T-helper 9 cell (primary cell): ENCODE data around the gene AKR1E2.

ENCODE experiments used
- DNase-seq: peaks from one replicate; pipeline ENCODE4 v3.0.0-alpha.2; 2020
- total RNA-seq, 2 donors: gene quantifications; one replicate each; lab custom pipeline; 2026; lab: John Stamatoyannopoulos, UW

Gene AKR1E2
- 9.4 to 9.5 reads per million in 2 donors for total RNA-seq

DNA sequence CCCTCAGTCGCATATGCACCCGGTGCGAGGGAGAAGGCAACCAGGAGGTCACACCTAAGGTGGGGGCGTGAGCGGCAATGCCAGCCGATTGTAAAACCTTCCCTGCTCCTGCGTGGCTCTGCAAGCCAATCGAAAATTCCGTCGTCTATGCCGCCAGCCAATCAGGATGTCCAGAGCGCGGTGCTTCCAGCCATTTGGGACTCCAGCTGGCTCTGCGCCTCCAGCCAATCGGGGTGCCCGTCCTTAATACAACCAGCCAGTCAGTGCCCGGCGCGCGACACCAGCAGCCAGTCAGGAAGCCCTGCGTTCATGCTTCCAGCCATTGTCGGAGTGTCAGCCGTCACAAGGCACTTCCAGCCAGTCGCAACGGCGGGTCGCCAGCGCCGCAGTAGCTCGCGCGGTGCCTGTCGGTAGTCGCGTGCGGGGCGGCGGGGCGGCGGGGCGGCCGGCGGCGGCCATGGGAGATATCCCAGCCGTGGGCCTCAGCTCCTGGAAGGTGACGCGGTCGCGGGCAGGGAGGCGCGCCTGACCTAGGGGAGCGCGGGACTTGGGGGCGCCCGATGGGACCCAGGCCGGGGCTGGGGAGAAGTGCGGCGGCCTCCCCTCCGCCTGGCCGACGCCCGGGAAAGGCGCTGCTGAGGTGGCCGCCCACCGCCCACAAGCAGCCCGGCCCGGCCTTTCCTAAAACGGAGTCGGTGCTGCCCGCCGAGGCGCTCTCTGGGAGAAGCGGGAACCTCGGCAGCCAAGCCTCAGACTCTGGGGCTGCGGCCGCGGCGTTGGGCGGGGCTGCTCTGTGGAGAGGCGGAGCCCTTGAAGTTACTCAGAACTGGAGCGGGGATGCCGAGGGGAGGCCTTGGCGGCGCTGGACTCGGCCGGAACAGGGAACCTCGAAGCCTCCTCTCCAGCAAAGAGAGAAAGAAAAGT lies at the start of gene AKR1E2:
TSS of gene AKR1E2 (plus strand) at position 340 of the 924 bp plus-strand sequence. CDS start at position 458, 118 bp downstream.
- DNase-seq = peak; percentile 55

DNA sequence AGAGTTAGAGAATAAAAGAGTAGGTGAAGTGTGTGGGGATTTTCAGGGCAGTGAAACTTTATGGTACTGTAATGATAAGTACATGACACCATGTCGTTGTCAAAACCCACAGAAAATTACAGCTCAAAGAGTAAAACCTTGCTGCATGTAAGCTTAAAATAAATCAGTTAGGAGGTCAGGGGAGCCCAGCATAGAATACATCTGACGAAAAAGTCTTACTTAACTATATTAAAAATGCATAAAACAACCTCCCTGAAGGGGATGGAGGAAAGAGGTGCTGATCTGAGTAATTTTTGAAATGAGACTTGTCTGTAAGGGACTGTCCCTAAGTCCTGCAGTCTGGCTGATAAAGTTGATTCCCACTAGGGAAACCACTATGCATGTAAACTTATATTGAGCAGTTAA lies 49.8 kb upstream of the AKR1E2 start:
- DNase-seq = no peak

DNA sequence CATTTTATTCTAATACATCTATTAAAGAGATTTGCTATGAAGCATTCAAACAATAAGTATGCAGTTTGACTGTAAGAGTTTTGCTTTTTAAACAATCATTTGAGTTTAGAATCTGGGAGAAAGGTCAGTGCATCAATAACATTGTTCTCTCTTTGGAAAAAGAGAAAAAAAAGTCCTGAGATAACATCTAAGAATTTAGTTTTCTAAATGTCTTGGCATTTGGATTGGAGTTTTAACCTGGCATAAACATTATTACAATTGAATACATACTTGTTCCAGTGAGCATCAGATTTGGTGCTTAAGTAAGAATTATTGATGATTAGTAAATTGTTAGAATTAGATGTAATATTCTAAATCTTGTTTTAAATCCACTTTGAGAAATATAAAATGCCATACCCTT lies 47.2 kb upstream of the AKR1E2 start:
- DNase-seq = no peak

DNA sequence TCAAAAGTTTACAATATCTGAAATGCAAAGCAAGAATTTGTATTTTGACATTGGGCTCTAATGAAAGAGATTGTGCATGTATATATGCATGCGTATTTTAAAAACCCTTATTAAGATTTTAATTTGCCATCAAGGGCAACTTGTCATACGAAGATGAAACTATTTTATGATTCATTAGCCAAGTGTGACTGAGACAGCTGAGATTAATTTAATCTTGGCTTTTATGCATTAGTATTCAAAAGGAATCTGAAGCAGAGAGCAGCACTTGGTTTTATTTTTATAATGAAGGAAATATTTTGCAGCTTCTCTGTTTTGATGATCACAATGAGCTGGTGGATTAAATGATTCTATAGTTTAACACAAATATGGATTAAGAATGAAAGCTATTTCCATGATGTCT lies 45.9 kb upstream of the AKR1E2 start:
- DNase-seq = no peak

DNA sequence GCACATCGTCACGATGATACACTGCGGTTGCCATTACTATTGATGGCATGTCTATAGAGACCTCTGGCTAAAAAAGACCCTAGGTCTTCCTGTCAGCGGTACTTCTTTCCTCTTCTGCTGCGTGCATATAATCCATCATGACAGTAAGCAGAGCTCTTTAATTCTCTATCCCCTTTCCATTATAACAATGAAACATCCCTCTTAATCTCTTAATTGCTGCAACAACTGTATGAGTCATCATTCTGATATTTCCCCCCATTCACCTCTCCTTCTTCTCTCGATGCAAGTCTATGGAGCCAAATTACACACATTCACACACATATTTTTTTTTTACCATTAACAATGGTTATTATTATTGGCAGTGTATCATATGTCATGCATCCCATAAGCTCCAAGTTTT lies 45.2 kb upstream of the AKR1E2 start:
- no peak for DNase-seq

DNA sequence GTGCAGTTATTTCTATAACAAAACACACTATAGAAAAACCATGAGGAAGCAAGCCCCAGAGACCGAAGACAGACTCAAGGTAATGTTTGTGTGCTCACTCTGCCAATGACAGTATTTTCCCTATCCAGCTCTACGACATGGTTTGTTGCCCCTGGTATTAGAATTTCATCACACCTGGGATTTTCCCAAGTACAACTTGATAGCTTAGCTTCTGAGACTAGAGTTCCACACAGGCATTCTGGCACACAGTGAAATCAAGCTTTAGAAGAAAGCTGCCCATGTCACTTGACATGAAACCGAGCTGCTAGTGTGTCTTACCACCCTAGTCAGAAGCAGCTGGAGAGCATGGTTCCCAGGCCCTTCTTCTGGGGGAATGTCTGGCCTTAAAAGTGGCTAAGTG lies 44.1 kb upstream of the AKR1E2 start:
- DNase-seq = no peak

DNA sequence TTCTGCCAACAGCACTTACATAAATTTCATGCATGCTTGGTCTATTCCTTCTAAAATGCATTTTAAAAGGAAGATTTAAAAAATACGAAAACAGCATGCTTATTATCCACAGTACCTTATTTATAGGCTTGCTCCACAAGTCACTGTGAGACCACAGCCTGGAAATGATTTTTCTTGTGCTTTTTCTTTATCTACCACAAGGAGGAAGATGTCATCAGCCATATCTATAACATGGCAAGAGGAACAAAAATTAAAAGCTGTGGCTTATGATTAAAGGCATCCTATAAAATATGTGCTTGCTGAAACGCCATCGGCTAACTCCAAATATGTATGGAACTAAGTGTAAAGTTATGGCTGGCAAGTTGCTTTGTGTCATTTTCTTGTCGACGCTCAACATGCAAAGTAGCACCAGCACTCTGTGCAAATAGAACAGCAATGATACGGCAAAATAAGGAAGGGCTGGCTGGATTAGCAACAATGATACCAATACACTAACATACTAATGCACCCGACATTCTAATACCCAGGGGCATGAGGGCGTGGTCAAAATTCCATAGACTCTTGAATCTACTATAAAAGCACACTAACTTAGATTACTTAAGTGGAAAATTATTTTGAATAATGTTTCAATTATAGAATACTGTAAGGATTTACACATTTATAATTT lies 41.2 kb upstream of the AKR1E2 start:
- DNase-seq = no peak

DNA sequence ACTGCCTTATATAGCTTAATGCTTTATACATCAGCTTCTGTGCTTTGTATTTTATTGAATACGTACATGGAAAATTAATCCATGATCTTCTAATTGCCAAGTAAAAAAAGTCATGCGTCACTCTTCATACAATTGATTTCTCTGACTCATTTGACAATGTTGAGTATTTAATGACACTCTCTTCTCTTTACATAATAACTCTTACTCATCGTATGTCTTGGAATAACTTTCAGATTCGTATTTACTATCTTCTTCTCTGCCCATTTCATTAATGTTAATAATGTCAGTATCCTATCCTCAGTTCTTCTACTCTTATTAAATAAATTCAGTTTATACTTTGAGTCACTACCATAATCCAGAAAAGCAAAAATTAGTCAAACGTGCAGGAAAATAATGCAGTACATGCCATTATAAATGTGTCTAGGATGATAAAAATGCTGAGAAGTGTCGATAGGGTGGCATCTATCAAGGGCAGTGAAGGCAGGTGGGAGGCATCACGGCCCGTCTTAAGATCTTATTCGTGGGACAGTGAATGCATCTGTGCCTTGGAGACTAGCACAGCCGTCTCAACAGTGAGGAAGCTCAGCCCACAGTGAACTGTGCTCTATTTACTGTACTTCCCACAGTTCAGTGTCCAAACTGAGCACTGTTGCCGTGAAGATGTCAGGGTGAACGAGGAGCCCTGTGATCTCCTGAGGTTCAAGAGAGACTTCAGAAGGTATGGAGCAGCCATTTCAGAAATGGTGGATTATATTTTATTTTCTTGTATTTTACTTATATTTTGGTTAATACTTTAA lies 39.8 kb upstream of the AKR1E2 start:
- DNase-seq = no peak

DNA sequence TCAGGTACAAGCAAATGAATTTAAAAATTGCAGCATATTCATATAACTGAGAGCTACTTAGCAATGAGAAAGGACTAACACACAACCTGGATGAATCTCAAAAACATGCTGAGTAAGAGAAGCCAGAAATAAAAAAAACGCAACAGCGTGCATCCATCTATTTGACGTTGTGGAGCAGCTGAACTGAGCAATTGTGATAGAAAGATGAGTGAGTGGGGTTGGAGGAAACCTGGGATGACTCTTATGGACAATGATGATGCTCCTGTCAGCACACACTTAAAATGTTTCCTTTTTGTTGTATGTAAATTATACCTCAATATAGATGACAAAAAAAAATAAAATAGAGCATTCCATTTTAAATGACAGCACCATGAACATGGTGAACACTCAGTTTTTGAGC lies 36.0 kb upstream of the AKR1E2 start:
- no peak for DNase-seq

DNA sequence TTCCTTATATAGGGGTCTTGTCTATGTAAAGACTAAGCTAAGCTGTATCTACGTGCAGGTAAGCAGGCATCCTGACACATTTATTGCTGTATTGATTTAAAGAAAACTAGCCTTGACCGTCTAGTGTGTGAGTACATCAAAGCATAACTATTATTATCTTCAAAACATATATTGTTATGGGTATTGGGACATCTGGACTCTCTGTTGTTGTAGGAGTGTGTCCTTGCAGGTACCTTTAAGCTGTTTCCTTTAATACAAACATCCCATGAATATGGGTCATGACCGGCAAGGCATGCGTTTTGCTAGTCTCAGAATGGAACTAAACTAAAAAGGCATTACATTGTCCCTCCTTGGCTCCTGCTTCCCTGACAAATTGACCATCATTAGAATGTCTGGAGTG lies 35.1 kb upstream of the AKR1E2 start:
- DNase-seq = no peak

DNA sequence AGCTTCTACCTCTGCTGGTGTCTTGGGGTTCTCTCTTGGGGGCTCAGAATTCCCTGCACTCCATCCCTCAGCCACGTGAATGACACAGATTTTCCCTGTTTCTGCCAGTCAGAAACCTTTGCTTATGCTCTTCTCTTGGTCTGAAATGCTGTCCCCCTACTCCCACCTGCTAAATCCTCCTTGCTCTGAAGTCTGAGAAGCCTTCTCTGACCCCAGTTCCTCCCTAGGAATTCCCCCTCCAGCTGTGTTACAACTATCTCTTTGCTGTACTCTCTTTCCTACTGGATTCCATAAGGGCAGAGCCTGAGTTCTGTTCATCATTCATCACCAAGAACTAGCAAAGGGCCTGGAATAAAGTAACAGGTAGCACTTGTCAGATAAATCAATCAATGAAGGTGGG lies 33.6 kb upstream of the AKR1E2 start:
- DNase-seq = no peak

DNA sequence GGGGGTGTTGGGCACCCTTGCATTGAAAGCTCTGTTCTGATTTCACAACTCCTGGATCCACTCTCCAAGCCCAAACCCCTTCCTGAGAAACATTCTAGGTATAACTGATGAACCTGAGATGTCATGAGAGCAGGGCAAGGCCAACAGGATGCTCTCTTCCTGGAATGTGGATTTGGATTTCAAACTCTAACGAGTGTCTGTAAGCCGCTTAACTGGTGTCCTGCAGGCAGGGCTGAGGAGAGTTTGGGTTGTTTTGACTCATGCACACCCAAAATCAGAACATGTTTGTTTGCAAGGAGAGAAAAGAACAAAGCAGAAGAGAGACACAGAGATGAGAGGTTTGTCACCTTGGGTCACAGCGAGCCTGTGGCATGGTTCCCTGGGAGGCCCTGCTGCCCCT lies 24.6 kb upstream of the AKR1E2 start:
- DNase-seq = no peak

DNA sequence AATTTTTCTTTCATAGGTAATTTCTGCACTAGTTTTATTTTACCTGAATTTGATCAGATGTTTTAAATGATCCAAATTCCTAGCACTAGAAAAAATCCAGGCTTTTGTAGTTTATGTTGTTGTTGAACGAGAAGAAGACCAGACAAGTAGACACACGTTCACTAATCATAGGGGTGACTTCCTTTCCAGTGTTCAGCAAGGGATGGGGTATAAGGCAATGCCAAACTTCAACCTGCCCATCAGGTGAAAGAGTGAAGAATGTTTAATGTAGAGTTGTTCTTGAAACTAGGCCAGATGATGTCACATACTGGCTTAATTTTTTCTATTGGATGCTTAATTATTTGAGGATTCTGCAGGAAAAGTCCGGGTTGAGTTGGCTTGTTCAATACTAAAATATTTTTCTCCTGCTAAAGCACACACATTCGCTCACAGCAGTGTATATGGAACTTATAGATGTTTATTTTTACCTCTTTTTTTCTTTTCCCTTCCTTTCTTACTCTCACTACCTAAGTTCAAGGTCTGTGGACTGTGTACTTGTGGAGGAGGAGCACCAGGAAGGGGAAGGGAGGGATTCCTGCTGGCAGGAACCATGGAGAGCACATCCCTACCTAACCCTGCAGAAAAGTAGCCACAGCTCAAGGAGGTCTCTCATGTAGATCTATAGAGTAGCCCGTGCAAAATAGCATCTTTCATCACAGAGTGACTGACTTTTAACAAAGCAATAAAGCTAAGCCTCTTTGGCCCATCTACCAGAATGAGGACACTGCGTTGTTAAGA lies 23.1 kb upstream of the AKR1E2 start:
- DNase-seq = no peak

DNA sequence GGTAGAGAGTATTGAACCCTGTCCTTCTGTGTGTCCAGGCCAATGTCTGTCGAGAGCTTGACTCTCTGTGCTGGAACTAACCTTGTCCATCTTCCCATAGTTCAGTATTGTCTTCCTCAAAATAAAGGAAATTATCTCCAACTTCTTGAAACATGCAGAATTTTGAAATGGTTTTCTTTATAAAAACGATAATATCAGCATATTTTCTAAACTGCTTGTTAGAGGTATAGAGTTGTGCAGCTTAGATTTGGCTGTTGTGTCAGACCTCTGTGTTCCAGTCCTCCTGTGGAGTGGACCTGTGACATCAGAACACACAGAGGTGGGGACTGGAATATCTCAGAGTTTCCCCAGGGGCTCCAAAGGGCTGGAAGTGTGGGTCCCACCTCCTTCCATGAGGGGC lies 22.2 kb upstream of the AKR1E2 start:
- no peak for DNase-seq

DNA sequence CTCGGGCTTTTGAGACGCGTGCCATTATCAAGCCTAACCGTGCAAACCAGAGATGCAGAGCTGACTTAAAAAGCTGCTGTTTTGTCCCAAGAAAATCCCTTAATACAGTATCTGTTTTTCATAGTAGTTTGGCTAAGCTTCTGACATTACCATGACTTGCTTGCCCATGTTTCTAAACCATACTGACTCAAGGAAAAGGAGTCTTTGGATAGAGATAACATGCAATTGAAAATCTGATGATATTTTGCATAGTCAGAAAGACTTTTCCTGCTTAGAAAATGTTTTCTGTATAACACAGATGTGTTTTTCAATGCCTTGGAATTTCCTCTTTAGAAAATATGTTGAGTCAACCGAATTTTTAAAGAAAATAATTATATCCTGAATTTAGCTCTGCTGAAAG lies 21.5 kb upstream of the AKR1E2 start:
- DNase-seq = no peak

DNA sequence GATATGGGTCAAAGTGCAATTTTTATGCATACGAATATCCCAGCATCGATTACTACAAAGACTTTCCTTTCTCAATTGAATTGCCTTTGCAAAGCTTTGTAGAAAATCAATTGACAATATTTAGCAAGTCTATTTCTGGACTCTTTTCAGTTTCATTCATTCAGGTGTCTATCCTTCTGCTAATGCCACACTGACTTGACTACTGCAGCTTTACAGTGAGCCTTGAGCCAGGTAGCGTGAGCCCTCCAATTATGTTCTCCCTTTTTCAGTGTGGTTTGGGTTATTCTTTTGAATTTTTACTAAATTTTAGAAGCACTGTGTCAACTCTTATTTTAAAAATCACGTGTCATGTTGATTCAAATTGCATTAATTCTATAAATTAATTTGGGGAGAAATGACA lies 19.5 kb upstream of the AKR1E2 start:
- no peak for DNase-seq

DNA sequence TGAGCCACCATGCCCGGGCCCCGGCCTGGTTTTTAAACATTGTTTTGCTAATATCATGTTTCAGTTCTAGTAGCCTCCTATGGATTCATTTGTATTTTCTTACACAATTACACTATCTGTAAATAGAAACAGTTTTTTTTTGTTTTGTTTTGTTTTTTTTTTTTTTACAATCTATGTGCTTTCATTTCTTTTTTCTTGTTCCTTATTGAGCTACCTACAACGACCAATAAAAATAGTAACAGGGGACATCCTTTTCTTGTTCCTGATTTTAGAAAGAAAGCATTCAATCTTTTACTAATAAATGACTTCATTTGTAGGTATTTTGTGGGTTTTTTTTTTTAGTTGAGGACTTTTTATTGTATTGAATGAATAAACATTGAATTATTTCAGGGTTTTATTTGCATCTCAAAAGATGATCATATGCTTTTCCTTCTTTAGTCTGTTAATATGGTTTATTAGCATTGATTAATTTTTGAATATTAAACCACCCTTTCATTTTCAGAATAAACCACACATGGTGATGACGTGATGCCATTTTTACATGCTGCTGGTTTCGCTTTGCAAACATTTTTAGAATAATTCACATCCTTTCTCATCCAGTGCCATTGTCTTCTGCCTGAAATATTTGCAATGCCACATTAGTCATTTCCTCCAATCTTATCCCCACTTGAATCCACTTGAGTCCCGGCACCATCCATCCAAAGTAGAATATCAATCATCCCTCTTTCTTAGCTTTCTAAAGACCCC lies 18.1 kb upstream of the AKR1E2 start:
- no peak for DNase-seq

DNA sequence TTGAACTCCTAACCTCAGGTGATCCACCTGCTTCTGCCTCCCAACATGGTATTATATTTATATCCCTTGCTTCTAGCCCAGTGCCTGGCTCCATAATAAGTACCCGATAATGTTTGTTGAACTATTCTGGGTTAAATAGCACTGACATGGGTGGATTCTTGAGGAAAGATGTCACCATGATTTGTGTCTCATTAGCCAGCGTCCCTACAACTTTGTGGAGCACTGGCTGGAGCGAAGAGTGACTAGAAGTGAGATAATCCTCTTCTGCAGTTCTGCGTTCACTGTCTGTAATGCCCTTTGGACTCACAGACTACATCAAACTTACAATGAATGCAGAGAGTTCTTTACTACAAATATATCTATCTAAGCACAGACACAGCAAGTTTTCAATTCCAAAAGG lies 16.9 kb upstream of the AKR1E2 start:
- DNase-seq = no peak

DNA sequence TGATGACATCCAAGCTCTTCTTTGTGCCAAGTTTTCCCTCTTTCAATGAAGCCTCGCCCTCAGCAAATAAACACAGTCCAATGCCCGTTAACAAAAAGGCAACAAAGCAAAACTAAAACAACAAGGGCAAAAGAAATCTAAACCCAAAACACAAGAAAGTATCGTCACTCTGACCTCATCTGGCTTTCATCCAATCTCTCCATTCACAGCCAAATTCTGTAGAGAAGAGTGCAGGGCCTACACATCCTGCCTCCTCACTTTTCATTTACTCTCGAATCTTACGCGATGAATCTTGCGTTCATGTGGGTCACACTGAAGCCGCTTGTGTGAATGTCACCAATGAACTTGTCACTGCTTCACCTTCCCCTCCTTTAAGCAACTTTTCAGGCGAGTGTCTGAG lies 15.9 kb upstream of the AKR1E2 start:
- DNase-seq = no peak

DNA sequence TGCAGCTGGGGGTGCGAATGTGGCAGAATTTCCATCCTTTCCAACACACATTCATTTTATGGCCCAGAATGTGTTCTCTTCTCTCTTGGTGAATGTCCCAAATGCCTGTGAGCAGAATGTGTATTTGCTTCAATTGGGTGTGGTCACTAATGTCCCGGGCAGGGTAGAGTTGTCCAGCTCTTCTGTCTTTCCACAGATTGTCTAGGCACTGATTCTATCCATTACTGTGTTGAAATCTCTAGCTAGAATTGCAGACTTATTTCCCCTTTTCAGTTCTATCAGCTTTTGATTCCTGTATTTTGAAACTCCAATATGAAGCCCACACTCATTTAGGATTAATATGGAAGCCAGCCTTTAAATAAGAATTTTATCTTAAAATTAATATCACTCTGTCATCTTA lies 14.0 kb upstream of the AKR1E2 start:
- DNase-seq = no peak

DNA sequence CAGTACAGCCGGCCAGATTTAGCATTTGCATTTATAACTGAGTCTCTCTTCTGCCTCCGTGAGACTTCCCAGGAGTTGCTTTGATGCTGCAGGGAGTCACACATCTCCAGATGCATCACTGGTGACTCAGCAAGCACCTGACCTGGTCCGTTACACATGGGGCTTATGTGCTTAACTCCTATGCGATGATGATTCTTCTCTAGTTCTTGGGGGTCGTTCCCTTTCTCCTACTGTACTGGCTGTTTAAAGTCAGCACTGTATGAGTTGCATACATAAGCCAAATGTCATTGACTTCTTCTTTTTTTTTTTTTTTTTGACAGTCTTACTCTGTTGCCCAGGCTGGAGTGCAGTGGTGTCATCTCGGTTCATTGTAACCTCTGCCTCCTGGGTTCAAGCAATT lies 13.0 kb upstream of the AKR1E2 start:
- DNase-seq = no peak

DNA sequence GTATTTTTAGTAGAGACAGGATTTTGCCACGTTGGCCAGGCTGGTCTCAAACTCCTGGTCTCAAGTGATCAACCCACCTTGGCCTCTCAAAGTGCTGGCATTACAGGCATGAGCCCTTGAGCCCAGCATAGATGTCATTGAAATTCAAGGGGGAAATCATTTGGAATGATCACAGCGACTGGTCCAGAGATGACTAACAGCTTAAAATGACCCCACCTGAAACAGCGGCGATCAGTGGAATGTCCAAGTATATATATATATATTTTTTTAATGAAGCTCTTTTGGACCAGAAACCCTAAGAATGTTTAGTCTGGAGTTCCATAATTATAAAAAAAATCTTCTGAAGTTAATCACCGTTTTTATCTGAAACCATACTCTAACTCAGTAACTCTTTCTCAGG lies 12.5 kb upstream of the AKR1E2 start:
- no peak for DNase-seq
